ENCODE results near the gene CCDC74A. TPM values are rescaled to one million over a fixed set of nuclear protein-coding genes. Genes with fewer than 3 reads are reported as not detected.
A peak's percentile ranks its signal among the peaks of the same experiment; 100 is the strongest.

The CCDC74A gene
- total and polyA plus RNA-seq, 9 of the 15 experiments (the other 6 are each of a cell fraction or from before 2014, with no cell fraction given) = 1.1 to 38.1 (median 9.6) TPM

DNA sequence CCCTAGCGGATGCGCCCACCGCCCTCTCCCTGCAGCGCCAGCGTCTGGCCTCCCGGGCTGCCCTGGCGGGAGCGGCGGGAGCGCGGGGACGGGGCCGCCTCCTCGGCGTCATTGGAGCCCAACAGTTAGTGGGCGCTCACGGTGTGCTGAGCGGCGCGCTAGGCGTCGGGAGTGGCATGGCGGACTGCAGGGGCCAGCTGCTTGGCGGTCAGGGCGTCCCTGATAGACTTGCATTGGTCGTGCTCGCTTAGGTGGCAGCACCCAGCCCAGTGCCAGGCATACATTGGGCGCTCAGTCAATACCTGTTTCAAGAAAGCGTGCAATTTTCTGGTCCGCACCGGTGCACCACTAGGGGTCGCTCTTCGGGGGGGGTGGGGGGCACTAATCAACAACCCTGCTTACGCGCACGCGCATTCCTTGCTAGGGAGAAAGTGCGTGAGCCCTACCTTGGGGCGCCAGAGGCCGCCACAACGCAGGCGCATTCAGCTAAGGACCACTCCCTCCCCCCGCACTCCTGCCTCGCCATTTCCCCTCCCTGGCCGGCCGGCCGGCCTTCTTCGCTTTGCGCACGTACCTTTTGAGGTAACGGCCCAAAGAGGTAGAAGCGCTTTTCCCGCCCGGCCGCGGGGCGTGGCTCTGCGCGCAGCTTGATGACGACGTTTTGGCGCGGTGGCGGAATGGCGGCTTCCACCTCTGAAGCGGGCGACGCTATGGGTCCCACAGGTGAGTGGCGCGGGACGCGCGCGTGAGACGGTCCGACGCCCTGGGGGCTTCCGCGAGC lies 35.1 kb upstream of the CCDC74A start (continued):
- TF ChIP-seq, protein P1, sequence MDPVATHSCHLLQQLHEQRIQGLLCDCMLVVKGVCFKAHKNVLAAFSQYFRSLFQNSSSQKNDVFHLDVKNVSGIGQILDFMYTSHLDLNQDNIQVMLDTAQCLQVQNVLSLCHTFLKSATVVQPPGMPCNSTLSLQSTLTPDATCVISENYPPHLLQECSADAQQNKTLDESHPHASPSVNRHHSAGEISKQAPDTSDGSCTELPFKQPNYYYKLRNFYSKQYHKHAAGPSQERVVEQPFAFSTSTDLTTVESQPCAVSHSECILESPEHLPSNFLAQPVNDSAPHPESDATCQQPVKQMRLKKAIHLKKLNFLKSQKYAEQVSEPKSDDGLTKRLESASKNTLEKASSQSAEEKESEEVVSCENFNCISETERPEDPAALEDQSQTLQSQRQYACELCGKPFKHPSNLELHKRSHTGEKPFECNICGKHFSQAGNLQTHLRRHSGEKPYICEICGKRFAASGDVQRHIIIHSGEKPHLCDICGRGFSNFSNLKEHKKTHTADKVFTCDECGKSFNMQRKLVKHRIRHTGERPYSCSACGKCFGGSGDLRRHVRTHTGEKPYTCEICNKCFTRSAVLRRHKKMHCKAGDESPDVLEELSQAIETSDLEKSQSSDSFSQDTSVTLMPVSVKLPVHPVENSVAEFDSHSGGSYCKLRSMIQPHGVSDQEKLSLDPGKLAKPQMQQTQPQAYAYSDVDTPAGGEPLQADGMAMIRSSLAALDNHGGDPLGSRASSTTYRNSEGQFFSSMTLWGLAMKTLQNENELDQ (CRISPR knock-in tag; IDR thresholded peaks at IDR 0.05; ENCODE audit: borderline replicate concordance) = no peak
- TF ChIP-seq, protein P2, sequence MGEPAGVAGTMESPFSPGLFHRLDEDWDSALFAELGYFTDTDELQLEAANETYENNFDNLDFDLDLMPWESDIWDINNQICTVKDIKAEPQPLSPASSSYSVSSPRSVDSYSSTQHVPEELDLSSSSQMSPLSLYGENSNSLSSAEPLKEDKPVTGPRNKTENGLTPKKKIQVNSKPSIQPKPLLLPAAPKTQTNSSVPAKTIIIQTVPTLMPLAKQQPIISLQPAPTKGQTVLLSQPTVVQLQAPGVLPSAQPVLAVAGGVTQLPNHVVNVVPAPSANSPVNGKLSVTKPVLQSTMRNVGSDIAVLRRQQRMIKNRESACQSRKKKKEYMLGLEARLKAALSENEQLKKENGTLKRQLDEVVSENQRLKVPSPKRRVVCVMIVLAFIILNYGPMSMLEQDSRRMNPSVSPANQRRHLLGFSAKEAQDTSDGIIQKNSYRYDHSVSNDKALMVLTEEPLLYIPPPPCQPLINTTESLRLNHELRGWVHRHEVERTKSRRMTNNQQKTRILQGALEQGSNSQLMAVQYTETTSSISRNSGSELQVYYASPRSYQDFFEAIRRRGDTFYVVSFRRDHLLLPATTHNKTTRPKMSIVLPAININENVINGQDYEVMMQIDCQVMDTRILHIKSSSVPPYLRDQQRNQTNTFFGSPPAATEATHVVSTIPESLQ (CRISPR knock-in tag; IDR thresholded peaks at IDR 0.05) = no peak
- TF ChIP-seq, protein P3, sequence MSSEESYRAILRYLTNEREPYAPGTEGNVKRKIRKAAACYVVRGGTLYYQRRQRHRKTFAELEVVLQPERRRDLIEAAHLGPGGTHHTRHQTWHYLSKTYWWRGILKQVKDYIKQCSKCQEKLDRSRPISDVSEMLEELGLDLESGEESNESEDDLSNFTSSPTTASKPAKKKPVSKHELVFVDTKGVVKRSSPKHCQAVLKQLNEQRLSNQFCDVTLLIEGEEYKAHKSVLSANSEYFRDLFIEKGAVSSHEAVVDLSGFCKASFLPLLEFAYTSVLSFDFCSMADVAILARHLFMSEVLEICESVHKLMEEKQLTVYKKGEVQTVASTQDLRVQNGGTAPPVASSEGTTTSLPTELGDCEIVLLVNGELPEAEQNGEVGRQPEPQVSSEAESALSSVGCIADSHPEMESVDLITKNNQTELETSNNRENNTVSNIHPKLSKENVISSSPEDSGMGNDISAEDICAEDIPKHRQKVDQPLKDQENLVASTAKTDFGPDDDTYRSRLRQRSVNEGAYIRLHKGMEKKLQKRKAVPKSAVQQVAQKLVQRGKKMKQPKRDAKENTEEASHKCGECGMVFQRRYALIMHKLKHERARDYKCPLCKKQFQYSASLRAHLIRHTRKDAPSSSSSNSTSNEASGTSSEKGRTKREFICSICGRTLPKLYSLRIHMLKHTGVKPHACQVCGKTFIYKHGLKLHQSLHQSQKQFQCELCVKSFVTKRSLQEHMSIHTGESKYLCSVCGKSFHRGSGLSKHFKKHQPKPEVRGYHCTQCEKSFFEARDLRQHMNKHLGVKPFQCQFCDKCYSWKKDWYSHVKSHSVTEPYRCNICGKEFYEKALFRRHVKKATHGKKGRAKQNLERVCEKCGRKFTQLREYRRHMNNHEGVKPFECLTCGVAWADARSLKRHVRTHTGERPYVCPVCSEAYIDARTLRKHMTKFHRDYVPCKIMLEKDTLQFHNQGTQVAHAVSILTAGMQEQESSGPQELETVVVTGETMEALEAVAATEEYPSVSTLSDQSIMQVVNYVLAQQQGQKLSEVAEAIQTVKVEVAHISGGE (CRISPR knock-in tag; IDR thresholded peaks at IDR 0.05) = no peak
- TF ChIP-seq, protein P4, sequence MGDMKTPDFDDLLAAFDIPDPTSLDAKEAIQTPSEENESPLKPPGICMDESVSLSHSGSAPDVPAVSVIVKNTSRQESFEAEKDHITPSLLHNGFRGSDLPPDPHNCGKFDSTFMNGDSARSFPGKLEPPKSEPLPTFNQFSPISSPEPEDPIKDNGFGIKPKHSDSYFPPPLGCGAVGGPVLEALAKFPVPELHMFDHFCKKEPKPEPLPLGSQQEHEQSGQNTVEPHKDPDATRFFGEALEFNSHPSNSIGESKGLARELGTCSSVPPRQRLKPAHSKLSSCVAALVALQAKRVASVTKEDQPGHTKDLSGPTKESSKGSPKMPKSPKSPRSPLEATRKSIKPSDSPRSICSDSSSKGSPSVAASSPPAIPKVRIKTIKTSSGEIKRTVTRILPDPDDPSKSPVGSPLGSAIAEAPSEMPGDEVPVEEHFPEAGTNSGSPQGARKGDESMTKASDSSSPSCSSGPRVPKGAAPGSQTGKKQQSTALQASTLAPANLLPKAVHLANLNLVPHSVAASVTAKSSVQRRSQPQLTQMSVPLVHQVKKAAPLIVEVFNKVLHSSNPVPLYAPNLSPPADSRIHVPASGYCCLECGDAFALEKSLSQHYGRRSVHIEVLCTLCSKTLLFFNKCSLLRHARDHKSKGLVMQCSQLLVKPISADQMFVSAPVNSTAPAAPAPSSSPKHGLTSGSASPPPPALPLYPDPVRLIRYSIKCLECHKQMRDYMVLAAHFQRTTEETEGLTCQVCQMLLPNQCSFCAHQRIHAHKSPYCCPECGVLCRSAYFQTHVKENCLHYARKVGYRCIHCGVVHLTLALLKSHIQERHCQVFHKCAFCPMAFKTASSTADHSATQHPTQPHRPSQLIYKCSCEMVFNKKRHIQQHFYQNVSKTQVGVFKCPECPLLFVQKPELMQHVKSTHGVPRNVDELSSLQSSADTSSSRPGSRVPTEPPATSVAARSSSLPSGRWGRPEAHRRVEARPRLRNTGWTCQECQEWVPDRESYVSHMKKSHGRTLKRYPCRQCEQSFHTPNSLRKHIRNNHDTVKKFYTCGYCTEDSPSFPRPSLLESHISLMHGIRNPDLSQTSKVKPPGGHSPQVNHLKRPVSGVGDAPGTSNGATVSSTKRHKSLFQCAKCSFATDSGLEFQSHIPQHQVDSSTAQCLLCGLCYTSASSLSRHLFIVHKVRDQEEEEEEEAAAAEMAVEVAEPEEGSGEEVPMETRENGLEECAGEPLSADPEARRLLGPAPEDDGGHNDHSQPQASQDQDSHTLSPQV (IDR thresholded peaks at IDR 0.05) = peak; percentile 8
- TF ChIP-seq ATF2 (CRISPR knock-in tag; IDR thresholded peaks at IDR 0.05) = 0 out of 2 replicates have a peak, but pooled peaks have one; percentile 35
- TF ChIP-seq MYNN (IDR thresholded peaks at IDR 0.05) = 0 out of 2 replicates have a peak, but pooled peaks have one; percentile 48
- TF ChIP-seq MYNN (CRISPR knock-in tag; IDR thresholded peaks at IDR 0.05) = no peak
- no peak for TF ChIP-seq PHTF2 (CRISPR knock-in tag; IDR thresholded peaks at IDR 0.05)
- TF ChIP-seq ZBTB8A (IDR thresholded peaks at IDR 0.05; ENCODE audit: partially characterized antibody) = no peak
- no peak for TF ChIP-seq HDAC2 (IDR thresholded peaks at IDR 0.05)

Data from K562 (cell line).